LNCAP (cell line): ENCODE measurements around the gene VSIG8.

ENCODE experiments used
- TF ChIP-seq, protein P1 (sequence below): fragments of 450-650 bp; IDR thresholded peaks from 2 replicates; pipeline ENCODE4 v1.5.1; 2017; ENCODE audit warnings: mild to moderate bottlenecking

Gene VSIG8

DNA sequence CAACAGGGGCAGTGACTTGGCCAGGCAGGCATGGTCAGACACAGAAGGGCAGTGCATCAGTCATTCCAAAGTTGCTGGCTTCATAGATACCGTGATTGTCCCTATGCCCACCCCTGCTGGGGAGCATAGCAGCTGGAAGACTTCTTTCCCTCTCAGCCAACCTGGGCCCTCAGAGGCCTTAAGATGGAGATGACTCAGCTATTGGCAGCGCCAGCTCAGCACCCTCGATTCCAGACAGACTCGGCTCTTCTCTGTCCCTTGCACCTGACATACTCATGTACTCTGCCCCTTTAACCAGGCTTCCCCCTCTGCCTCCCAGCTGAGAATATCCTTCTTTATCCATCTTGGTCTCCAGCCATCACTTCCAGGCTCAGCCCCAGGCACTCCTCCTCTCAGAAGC, 19.0 kb downstream of the VSIG8 start:
- TF ChIP-seq, protein P1, sequence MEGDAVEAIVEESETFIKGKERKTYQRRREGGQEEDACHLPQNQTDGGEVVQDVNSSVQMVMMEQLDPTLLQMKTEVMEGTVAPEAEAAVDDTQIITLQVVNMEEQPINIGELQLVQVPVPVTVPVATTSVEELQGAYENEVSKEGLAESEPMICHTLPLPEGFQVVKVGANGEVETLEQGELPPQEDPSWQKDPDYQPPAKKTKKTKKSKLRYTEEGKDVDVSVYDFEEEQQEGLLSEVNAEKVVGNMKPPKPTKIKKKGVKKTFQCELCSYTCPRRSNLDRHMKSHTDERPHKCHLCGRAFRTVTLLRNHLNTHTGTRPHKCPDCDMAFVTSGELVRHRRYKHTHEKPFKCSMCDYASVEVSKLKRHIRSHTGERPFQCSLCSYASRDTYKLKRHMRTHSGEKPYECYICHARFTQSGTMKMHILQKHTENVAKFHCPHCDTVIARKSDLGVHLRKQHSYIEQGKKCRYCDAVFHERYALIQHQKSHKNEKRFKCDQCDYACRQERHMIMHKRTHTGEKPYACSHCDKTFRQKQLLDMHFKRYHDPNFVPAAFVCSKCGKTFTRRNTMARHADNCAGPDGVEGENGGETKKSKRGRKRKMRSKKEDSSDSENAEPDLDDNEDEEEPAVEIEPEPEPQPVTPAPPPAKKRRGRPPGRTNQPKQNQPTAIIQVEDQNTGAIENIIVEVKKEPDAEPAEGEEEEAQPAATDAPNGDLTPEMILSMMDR = no peak

DNA sequence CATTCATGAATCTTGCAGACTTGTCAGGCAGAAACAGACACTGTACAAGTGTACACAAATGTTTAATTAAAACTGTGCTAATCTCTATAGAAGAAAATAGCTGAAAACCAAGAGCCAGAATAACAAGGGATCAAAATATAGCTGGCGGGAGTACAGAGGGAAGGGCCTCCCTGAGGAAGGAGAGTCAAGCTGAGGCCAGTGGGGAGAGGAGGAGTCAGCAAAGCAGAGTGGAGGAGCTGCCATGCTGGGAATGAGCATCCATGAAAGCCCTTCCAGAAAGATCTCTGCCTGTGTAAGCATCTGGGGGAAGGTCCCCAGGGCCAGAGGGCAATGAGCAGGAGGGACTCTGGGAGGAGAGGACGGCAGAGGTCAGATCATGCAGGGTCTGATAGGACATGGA, 20.7 kb downstream of the VSIG8 start:
- TF ChIP-seq, protein P1 = no peak

DNA sequence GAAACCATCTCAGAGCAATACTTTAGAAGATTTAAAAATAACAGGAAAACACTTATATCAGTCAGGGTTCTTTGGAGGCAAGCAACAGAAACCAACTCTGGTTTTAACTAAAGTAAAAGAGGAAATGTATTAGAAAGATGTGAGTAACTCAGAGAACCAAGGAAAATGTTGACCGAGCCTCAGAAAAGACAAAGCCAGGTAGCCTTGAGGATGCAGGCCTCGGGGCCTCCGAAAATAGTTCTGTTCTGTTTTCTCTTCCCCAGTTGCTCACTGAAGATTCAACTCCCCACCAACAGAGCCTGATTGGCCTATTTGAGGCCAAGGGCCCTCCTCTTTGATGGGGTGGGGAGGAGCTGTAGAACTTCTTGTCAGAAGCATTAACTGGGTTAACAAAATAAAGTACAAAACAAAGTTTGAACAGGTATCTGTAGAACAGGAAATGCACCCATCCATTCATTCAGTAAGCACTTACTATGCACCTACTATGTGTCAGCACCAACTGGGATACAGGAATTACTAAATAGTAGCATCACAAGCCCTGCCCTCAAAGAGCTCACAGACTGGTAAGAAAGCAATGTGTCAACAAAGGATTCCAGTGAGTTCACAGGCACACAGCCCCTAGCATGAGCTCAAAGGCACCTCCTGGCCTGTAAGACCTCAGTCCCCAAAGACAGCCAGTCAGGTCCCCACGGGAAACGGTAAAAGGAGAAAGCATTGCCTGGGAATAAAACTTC, 23.2 kb downstream of the VSIG8 start:
- TF ChIP-seq, protein P1 = no peak

DNA sequence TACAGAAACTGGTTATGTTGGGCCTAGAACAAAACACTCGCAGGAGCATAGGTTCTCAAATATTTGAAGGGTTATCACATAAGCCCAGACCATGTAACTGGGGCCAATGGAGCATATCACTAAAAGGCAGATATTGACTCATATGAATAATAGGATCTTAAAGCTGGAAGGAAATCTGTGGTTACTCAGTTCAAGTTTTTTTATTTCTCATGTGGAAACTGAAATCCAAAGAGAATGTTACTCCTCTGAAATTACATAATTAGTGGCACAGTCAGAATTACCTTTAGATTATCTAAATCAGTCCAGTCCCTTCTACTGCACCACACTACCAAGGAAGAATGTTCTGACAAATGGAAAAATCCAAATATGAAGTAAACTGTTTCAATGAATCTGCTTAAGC, 23.7 kb downstream of the VSIG8 start:
- TF ChIP-seq, protein P1 = no peak

DNA sequence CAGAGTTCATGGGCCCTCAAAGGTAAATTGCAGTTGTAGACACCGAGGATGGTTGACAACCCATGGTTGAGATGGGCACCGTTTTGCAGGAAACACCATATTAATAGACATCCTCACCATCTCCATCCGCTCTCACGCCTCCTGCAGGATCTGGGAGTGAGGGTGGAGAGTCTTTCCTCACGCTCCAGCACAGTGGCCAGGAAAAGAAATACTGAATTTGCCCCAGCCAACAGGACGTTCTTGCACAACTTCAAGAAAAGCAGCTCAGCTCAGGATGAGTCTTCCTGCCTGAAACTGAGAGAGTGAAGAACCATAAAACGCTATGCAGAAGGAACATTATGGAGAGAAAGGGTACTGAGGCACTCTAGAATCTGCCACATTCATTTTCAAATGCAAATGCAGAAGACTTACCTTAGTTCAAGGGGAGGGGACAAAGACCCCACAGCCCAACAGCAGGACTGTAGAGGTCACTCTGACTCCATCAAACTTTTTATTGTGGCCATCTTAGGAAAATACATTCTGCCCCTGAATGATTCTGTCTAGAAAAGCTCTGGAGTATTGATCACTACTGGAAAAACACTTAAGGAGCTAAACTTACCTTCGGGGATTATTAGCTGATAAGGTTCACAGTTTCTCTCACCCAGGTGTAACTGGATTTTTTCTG, 26.5 kb downstream of the VSIG8 start:
- TF ChIP-seq, protein P1 = no peak

DNA sequence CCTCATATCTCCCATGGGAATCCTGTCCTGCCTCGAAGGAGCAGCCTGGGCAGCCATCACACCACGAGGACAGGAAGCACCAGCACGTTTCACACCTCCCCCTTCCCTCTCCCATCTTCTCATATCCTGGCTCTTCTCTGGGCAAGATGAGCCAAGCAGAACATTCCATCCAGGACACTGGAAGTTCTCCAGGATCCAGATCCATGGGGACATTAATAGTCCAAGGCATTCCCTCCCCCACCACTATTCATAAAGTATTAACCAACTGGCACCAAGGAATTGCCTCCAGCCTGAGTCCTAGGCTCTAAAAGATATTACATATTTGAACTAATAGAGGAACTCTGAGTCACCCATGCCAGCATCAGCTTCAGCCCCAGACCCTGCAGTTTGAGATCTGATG, 27.1 kb downstream of the VSIG8 start:
- TF ChIP-seq, protein P1 = no peak

DNA sequence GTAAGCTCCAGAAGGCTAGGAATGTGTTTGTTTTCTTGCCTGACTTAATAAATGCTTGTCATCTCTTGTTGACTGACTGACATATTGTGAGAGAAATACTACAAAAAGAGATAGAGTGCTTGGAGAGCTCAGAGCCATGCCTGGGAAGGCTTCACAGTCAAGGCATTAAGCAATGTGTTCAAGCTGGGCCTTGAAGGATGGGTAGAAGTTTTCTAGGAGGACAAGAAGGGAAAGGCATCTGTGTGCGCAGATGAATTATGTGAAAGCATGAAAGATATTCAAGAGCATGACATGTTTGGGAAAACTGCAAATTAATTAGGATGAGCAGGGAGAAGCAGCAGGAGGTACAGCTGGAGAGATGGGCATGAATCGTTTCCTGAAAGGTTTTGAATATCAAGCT, 30.1 kb downstream of the VSIG8 start:
- TF ChIP-seq, protein P1 = no peak
